GM12878 (cell line): ENCODE results near the gene ZNF782. TPM values are rescaled to one million over a fixed set of nuclear protein-coding genes. Genes with fewer than 3 reads are reported as not detected.
A peak's percentile ranks its signal among the peaks of the same experiment; 100 is the strongest.

Experiments
- BCLAF1 ChIP-seq: fragments of 450-650 bp; IDR thresholded peaks from 2 replicates; pipeline ENCODE4 v1.6.1; 2017; ENCODE audit warnings: antibody characterized with exemption, mild to moderate bottlenecking, moderate library complexity
- BMI1 ChIP-seq: fragments of 450-650 bp; IDR thresholded peaks from 2 replicates; pipeline ENCODE4 v1.6.1; 2016; ENCODE audit warnings: mild to moderate bottlenecking, moderate library complexity, borderline replicate concordance
- CBX3 ChIP-seq: fragments of 200-600 bp; sonication (generic); IDR thresholded peaks from 2 replicates; pipeline ENCODE4 v1.6.1; 2016; ENCODE audit warnings: low read depth, borderline replicate concordance
- CHD2 ChIP-seq: IDR thresholded peaks from 2 replicates; pipeline ENCODE4 v1.6.1; 2011; ENCODE audit warnings: low read depth, low read length, improper control_type of control experiment, borderline replicate concordance
- CUX1 ChIP-seq: IDR thresholded peaks from 2 replicates; pipeline ENCODE4 v1.6.1; 2012; ENCODE audit warnings: improper control_type of control experiment, low read depth, low read length; ENCODE audit not compliant: insufficient replicate concordance
- ELK1 ChIP-seq: IDR thresholded peaks from 2 replicates; pipeline ENCODE4 v1.6.1; 2012; ENCODE audit warnings: low read depth, low read length, improper control_type of control experiment
- EP300 ChIP-seq, 2 experiments: fragments of 150-350 bp in 1 of 2; IDR thresholded peaks; 2 replicates each; pipeline ENCODE4 v1.6.1; 2011 to 2012; ENCODE audit warnings: low read depth in 2 of 2, low read length in 2 of 2, borderline replicate concordance in 1 of 2, improper control_type of control experiment in 1 of 2, inconsistent platforms in 1 of 2; ENCODE audit not compliant: control insufficient read depth in 1 of 2
- FOS ChIP-seq: IDR thresholded peaks from 3 replicates; pipeline ENCODE4 v1.6.1; 2011; ENCODE audit warnings: borderline replicate concordance; ENCODE audit not compliant: insufficient read length; ENCODE audit errors: extremely low read depth
- FOXK2 ChIP-seq: fragments of 450-650 bp; IDR thresholded peaks from 2 replicates; pipeline ENCODE4 v1.6.1; 2017; ENCODE audit warnings: mild to moderate bottlenecking, moderate library complexity
- NRF1 ChIP-seq: conservative IDR thresholded peaks from 2 replicates; pipeline ENCODE4 v1.6.1; 2011; ENCODE audit warnings: mild to moderate bottlenecking, low read depth, low read length, improper control_type of control experiment
- POLR2AphosphoS5 ChIP-seq: IDR thresholded peaks from 2 replicates; pipeline ENCODE4 v1.6.1; 2011; ENCODE audit warnings: mild to moderate bottlenecking, low read length, inconsistent platforms
- RELB ChIP-seq: fragments of 450-650 bp; IDR thresholded peaks from 2 replicates; pipeline ENCODE4 v1.6.1; 2017; ENCODE audit warnings: low read depth, mild to moderate bottlenecking, moderate library complexity
- SREBF2 ChIP-seq: IDR thresholded peaks from 2 replicates; pipeline ENCODE4 v1.6.1; 2012; ENCODE audit warnings: mild to moderate bottlenecking, low read length
- USF2 ChIP-seq: IDR thresholded peaks from 2 replicates; pipeline ENCODE4 v1.6.1; 2011; ENCODE audit warnings: low read depth, low read length, improper control_type of control experiment, borderline replicate concordance
- ZNF207 ChIP-seq: fragments of 450-650 bp; IDR thresholded peaks from 2 replicates; pipeline ENCODE4 v1.6.1; 2014; ENCODE audit warnings: antibody characterized with exemption, mild to moderate bottlenecking, borderline replicate concordance
- ZZZ3 ChIP-seq: IDR thresholded peaks from 2 replicates; pipeline ENCODE4 v1.6.1; 2011; ENCODE audit warnings: low read depth; ENCODE audit not compliant: control insufficient read depth, insufficient read length
- polyA plus RNA-seq, 11 experiments: library from polyadenylated mRNA; depleted of rRNA in 4 of 11; unstranded in 6 of 11; stranded (reverse) in 5 of 11; fragments of >200 nt; fragmentation: Nextera tagmentation in 4 of 11; fragmentation: Illumina TruSeq in 1 of 11; extraction: Ambion mirVana in 4 of 11; extraction: Trizol in 1 of 11; gene quantifications; 1 replicate in 1 of 11; 2 replicates in 10 of 11; pipeline versions ENCODE4 v1.2.1 to v1.2.3, GENCODE V29; 2011 to 2016; ENCODE audit warnings: inconsistent platforms in 2 of 11, missing spikeins in 2 of 11, low read depth in 1 of 11
- total RNA-seq, 4 experiments: library from RNA; depleted of rRNA in 3 of 4; stranded (reverse); fragments of >200 nt in 3 of 4; fragmentation: Illumina TruSeq in 1 of 4; extraction: Trizol in 1 of 4; gene quantifications; 2 replicates each; pipeline versions ENCODE4 v1.2.1 to v1.2.3, GENCODE V29; 2013 to 2021

ZNF782 gene
- total and polyA plus RNA-seq, 10 of the 15 experiments (the other 5 are each of a cell fraction or from before 2014, with no cell fraction given), result 0.55 to 7.8 (median 4.5) TPM

- TF ChIP-seq NRF1 (peak; percentile 53), RELB (peak; percentile 53; the same call in 1 of the 2 replicates), CHD2 (0 out of 2 replicates have a peak, but pooled peaks have one; percentile 28), CBX3 (no peak), SREBF2 (no peak), ZNF207 (no peak), FOS (no peak), POLR2AphosphoS5 (peak; percentile 38; the same call in 1 of the 2 replicates), USF2 (no peak), ZZZ3 (no peak), EP300 (IDR thresholded peaks at IDR 0.05; ENCODE audit: borderline replicate concordance in 1 of 2, control insufficient read depth in 1 of 2, low read depth in 2 of 2, low read length in 2 of 2) (no peak), FOXK2 (no peak), BCLAF1 (no peak), CUX1 (no peak), BMI1 (no peak), ELK1 (no peak)
Measured at GRCh38 chr9:96853781-96854650, at the start of gene ZNF782 (continued).
